Epithelial cell of umbilical artery (primary cell): ENCODE results near the gene SLC16A2. TPM values are rescaled to one million over a fixed set of nuclear protein-coding genes. Genes with fewer than 3 reads are reported as not detected.

Experiments used
- total RNA-seq: library from RNA; depleted of rRNA; stranded (reverse); fragments of >200 nt; gene quantifications from 2 replicates; pipeline ENCODE4 v1.2.3, GENCODE V29; 2014

The SLC16A2 gene
- 0.65 and 0.91 TPM in 2 replicates for total RNA-seq

GRCh38 chrX:74421036-74421739 is at the start of gene SLC16A2:
Gene SLC16A2, plus strand, starts transcription at chrX:74421493. Its CDS starts 145 bp downstream, at chrX:74421638.

Other genes starting within 250 kb of the SLC16A2 start
- gene ZCCHC13, start 117.3 kb upstream of the SLC16A2 start, total RNA-seq: not detected in 2 replicates
- gene RLIM, start 193.1 kb downstream of the SLC16A2 start, total RNA-seq: 54.9 and 75.2 TPM in 2 replicates